Measurements from ENCODE around the gene GNS.

GRCh38 chr12:64673490-64674169 is 85.6 kb downstream of the GNS start:
- no peak for TF ChIP-seq ZNF12 (CRISPR knock-in tag; IDR thresholded peaks at IDR 0.05)
- no peak for TF ChIP-seq ZNF3 (CRISPR knock-in tag; IDR thresholded peaks at IDR 0.05)
- TF ChIP-seq PATZ1 (CRISPR knock-in tag; IDR thresholded peaks at IDR 0.05): no peak

Measured in HepG2 (cell line).